HG02763 (cell line): Measurements from ENCODE around the gene CFAP299.

Source experiments
- ATAC-seq: cut with Tn5 transposase; IDR thresholded peaks from one replicate; pipeline ENCODE4 v1.9.1; 2021; ENCODE audit warnings: mild to moderate bottlenecking, moderate library complexity; ENCODE audit not compliant: unreplicated experiment

Gene CFAP299

GRCh38 chr4:80495865-80496264, 160.3 kb downstream of the CFAP299 start:
- ATAC-seq: no peak

GRCh38 chr4:80498725-80499124, 163.2 kb downstream of the CFAP299 start:
- no peak for ATAC-seq

- ATAC-seq: no peak
Measured at GRCh38 chr4:80500613-80501012, 165.1 kb downstream of the CFAP299 start.

GRCh38 chr4:80507077-80507476, 171.5 kb downstream of the CFAP299 start:
- ATAC-seq: no peak

- peak; percentile 88 for ATAC-seq
Measured at GRCh38 chr4:80507507-80507906, 172.0 kb downstream of the CFAP299 start.

- no peak for ATAC-seq
Measured at GRCh38 chr4:80515496-80515895, 180.0 kb downstream of the CFAP299 start.

- no peak for ATAC-seq
Measured at GRCh38 chr4:80521438-80521837, 185.9 kb downstream of the CFAP299 start.

GRCh38 chr4:80526697-80527096, 191.2 kb downstream of the CFAP299 start:
- no peak for ATAC-seq

- ATAC-seq: no peak
Measured at GRCh38 chr4:80529026-80529425, 193.5 kb downstream of the CFAP299 start.

- ATAC-seq: no peak
Measured at GRCh38 chr4:80532674-80533333, 197.3 kb downstream of the CFAP299 start.

- no peak for ATAC-seq
Measured at GRCh38 chr4:80535551-80535950, 200.0 kb downstream of the CFAP299 start.

GRCh38 chr4:80538276-80538926, 202.9 kb downstream of the CFAP299 start:
- ATAC-seq: no peak

- no peak for ATAC-seq
Measured at GRCh38 chr4:80539190-80539589, 203.7 kb downstream of the CFAP299 start.

- ATAC-seq: no peak
Measured at GRCh38 chr4:80540349-80540748, 204.8 kb downstream of the CFAP299 start.

- ATAC-seq: peak; percentile 88
Measured at GRCh38 chr4:80540785-80541469, 205.4 kb downstream of the CFAP299 start.

- no peak for ATAC-seq
Measured at GRCh38 chr4:80542747-80543146, 207.2 kb downstream of the CFAP299 start.

GRCh38 chr4:80560337-80560736, 224.8 kb downstream of the CFAP299 start:
- no peak for ATAC-seq

GRCh38 chr4:80566203-80566872, 230.8 kb downstream of the CFAP299 start:
- ATAC-seq: no peak

GRCh38 chr4:80568891-80569290, 233.4 kb downstream of the CFAP299 start:
- ATAC-seq: no peak

- no peak for ATAC-seq
Measured at GRCh38 chr4:80576796-80577195, 241.3 kb downstream of the CFAP299 start.

GRCh38 chr4:80578001-80578400, 242.5 kb downstream of the CFAP299 start:
- no peak for ATAC-seq

GRCh38 chr4:80585542-80585941, 250.0 kb downstream of the CFAP299 start:
- no peak for ATAC-seq
